Forelimb muscle (tissue), 1 donor: ENCODE results near the gene SMG1. TPM values are rescaled to one million over a fixed set of nuclear protein-coding genes. Genes with fewer than 3 reads are reported as not detected.

Source experiments
- DNase-seq: peaks from one replicate; pipeline ENCODE4 v3.0.0-alpha.2; 2013; ENCODE audit warnings: low read depth
- polyA plus RNA-seq: library from polyadenylated mRNA; unstranded; fragments of 120-200 nt; gene quantifications from one replicate; pipeline ENCODE4 v1.2.1, GENCODE V29; 2013; ENCODE audit not compliant: insufficient read length

Gene SMG1
- polyA plus RNA-seq, 1 donor = 45.0 TPM

DNA sequence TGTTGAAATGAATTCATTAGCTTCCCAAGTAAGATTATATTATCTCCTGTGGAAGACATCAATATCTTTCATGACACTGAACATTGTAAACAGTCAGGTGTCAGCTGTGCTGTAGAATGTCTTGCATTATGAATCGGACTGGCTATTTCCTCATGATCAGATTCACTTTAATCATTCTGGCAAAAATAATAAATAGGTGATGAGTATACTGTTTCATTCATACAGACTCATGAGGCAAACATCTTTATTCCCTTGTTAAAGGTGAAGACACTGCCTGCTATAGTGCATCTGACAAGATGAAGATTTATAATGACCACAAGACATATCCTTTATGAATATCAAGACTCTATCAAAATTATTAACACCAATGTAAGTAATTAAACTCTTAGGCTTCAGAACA lies 73.6 kb downstream of the SMG1 start:
- DNase-seq = no peak

DNA sequence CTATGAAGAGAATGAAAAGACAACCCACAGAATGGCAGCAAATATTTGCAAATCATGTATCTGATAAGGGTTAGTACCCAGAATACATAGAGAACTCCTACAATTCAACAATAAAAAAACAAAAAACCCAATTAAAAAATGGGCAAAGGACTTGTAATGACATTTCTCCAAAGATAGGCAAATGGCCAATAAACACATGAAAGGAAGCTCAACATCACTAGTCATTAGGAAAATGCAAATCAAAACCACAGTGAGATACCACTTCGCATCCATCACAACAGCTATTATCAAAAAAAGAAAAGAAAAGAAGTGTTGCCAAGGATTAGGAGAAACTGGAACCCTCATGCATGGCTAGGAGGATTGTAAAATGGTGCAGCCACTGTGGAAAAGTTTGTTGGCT lies 79.8 kb downstream of the SMG1 start:
- no peak for DNase-seq

DNA sequence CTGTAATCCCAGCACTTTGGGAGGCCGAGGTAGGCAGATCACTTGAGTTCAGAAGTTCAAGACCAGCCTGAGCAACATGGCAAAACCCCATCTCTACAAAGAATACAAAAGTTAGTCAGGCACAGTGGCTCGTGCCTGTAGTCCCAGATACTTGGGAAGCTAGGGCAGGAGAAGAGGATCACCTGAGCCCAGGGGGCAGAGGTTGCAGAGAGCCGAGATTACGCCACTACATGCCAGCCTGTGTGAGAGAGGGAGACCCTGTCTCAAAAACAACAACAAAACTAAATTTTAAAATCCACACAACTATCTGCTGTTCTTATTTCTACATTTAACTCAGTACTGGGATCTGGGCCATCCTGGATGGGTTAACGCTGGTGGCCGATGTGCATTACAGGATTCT lies 83.6 kb downstream of the SMG1 start:
- no peak for DNase-seq

DNA sequence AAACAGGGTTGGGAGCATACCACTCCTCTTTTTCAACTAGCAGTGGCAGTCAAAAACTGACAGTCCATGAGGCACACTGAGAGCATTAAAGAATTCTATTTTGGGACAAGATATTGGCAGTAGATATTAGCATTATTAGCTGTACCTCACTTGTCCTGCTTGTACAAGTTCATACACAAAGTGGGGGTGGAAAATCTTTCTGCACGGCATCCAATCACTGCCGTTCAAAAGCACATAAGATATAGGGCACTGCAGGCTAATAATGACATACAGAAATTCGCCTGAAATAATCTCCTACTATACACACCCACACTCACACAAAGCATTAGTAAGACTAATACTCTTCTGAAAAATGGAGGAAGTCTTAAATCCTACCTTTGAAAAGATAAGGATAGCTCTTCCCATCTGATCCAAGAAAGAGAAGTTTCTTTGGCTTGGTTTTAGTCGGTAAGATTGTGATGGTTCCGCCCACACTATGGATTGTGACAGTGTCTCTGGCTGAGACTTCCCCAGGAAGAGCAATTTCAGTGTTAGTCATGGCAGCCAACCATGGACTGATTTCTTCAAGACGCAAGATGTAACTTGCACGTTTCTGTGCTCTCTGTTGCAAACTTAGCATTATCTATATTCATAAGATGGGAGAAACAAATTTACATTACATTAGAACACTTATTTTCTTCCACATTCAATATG lies 84.2 kb downstream of the SMG1 start:
- DNase-seq = no peak

DNA sequence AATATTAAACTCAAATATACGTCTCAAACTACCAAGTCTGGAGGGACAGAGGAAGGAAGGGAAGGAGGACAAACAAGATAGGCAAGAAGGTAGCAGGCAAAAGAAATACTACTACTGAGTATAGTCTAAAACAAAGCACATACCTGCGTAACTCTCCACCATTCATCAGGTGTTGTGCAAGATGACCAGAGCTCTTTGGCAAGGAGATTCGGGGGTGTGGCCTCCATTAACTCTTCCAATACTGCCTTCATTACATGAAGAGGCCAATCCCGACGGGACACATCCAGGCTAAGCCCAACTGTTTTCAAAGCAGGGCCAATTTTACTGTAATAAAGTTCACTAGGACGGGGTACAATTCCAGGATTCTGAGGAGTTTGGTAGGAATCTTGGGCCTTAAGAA lies 86.7 kb downstream of the SMG1 start:
- no peak for DNase-seq

DNA sequence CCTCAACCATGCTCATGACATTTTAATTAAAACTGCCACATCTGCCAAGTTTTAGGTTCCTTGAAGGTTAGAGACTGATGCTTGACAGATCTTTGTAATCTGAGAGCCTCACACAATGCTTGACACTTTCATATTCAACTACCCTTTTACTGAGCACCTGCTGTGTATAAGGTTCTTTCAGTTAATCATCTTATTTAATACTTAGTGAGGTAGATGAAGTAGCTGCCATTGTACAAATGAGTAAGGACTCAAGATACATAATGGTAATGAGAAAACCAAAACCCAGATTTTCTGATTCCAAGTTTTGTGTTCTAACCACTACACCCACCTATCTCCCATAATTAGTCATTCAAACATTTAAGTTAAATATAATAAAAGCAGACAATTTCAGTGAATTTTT lies 89.5 kb downstream of the SMG1 start:
- DNase-seq = no peak

DNA sequence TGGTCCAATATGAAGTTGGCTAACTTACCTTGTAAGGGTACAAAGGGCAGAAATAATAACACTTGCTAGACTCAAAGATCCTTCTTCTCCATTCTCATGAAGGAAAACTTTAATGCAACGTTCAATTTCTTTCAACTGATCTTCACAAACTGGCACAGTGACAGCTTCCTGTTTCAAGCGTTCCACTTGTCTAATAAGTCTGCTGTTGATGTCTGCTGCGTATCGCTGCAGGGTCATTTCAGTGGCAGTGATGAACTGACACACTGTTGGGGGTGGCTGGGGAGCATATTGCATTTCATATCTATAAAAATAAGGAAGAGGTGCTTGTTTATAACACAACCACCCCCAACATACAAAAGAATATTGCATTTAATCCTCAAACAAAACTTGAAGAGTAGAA lies 91.3 kb downstream of the SMG1 start:
- DNase-seq = no peak

DNA sequence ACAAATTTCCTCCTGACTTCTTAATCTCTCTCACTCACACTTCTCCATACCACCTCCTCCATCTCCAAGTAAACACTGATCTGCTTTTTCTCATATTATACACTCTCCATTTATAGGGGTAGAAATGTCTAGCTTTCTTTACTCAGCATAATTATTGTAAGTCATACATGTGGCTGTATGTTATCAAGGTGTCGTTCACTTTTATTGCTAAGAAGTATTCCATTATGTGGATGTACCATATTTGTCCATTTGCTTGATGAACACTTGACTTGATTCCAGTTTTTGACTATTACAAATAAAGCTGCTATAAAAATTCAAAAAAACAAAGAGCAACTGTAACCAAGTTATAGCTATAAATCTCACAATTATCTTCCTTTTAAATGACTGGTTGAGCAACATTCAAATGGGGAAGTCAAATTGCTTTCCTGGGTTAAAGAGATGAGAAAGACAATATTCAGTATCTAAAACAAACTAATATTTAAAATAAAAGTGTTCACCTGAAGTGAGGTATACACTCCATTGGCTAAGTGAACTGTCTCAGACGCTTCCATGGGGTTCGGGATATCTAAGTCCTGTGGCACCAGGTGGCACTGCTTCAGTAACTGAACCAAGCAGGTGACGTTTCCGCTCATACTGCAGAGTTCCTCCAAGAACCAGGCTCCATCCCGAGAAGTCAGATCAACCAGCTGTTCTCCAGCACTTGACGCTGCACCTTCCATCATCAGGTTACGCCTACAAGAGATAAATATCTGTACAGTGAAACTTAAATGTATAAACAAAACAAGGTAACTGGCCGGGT lies 92.3 kb downstream of the SMG1 start:
- DNase-seq = no peak

DNA sequence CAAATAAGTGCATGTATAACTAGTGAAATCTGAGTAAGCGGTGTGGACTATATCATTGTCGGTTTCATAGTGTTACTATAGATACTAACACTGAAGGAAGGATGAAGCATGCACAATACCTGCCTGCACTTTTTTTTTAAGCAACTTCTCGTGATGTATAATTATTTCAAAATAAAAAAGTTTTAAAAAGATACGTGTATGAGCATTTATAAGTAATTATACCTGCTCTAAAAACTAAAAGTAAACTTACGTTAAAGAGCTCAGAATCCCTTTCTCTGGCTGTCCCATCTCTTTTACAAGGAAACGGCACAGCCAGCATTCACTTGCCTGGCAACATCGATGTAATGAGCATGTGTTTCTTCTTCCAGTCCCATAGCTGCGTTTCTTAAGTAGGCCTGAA lies 93.6 kb downstream of the SMG1 start:
- DNase-seq = no peak

DNA sequence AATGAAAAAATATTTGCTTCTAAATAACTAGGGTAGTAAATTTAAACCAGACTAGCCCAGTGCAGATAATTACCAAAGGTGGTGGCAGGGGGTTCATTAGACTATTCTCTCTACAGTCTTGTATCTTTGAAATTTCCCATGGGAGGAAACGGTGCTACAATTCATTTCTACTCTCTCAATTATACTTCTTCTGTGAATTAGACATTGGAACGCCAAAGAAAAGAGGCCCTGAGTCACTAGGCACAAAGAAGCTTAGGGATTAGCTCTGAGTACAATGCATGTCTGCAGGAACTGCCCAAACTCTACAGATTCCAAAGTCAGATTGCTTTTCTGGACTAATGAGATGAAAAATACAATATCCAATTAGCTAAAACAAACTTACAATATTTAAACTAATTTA lies 94.2 kb downstream of the SMG1 start:
- DNase-seq = no peak

DNA sequence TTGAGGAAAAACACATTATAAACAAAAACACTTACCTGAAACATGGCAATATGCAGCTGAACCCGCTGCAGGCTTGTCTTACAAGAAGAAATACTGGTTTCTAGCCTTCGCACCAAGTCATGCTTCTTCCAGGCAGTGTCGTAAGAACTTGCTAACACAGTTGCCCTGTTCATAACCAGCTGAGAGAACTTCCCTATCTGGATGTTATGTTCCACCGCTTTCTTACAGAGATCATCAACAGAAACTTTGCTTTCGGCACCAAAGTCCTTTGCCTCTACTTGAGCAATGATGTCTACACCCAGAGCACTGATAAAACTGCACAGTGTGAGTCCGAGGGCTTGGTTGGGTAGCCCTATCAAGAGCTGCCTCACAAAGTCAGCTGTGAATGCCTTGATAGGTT lies 97.0 kb downstream of the SMG1 start:
- no peak for DNase-seq

DNA sequence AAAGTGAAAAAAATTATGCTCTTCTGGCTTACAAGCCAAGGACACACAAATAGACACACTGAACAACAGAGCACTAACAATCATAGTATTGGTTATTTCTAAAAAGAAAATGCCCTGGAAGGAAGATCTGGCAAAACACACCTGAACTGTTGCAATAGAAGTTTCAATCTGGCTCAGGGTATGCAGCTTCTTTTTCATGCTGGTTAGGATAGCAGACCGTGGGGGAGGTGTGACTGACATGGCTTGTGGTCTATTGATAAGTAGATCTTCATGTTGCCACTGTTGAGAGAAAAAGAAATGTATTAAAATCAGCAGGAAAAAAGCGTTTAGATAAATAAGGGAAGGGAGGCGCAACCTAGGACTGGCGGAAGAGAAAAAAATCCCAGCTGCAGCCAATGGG lies 98.3 kb downstream of the SMG1 start:
- no peak for DNase-seq

DNA sequence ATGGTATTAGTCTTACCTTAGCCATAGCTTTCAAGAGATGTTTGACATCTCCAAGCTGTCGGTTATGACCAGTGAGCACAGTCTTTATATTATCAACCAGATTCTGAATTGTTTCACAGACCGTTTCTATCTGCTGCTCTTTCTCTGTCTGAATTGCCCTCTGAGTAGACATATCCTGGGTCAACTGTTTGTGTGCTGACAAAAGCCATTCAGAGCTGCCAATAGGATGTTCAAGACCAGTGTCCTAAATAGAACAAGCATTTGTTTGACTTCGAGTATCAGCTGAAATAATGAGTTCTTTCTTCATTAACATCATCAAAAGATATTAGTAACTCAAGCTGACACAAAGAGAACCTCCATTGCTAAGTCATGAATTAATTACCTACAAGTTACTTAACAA lies 109.9 kb downstream of the SMG1 start:
- DNase-seq = no peak

DNA sequence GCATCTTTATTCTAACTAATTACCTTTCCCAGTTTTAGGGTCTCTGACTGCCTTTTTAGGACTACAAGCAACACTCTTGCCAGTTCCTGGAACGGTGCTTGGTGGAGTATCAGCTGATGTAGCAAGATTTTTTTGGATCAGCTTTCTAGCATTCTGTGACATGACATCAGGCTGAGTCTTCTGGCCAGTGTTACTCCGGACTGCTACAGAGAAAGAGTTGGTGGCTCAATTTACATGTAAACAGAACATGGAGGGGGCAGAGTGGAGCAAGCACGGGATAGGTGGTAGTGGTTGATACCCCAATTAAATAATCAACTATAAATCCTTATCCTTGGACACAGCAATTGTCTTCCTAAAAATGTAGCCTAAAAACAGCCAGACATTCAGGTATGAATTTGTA lies 114.3 kb downstream of the SMG1 start:
- DNase-seq = no peak

DNA sequence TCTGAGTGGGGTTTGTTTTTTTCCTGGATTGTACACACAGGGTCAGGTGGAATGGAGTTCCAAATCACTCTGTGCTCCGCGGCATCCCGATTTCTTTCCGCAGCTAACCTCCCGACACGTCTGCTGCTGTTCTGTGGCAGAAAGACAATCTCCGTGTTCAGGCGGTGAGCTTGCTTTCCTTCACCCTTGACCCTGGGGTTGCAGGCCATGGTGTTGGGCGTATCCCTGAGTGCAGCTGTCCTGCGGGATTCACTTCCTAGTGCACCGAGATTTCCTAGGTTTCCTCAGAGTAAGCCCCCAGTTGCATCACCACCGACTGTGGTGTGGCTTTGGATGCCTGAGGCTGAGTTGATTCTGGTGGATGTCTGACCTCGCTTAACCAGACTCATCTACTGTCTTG lies 117.0 kb downstream of the SMG1 start:
- DNase-seq = no peak

DNA sequence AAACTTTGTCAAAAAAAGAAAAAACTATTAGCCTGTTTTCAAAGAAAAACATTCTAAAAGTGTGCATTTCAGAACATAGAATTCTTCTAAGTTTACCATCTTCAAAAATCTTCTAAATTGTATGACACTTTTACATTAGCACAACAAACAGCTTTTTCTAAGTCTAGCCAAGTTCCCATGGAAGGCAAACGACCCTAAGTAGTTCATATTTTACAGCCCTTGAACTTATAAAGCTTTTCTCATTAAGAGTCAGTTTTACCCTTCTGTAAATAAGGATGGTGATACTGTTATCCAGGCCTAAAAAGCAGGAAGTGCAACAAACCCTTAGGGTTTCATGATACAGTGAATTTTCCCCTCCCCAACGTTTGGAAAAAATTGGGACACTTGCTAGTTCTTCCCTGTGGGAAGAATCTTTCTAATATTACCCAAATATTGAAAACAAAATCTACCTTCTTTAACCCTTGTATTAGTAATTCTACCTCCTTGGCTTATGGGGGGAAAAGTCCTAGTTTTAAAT lies 120.9 kb downstream of the SMG1 start:
- no peak for DNase-seq

DNA sequence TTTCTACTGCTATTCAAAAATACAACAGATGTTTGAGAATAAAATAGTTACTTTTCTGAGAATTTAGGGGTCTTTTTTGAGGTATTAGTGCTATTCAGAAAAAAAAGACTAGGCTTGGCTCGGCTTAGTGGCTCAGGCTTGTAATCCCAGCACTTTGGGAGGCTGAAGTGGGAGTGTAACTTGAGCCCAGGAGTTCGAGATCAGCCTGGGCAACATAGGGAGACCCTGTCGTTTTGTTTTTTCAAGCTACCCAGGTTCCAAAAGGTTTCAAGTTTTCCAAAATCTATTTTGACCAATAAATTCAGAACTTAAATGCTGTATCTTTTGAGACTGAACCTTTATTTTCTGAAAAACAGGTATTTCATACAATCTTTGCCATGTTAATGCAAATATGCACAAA lies 121.7 kb downstream of the SMG1 start:
- DNase-seq = no peak

DNA sequence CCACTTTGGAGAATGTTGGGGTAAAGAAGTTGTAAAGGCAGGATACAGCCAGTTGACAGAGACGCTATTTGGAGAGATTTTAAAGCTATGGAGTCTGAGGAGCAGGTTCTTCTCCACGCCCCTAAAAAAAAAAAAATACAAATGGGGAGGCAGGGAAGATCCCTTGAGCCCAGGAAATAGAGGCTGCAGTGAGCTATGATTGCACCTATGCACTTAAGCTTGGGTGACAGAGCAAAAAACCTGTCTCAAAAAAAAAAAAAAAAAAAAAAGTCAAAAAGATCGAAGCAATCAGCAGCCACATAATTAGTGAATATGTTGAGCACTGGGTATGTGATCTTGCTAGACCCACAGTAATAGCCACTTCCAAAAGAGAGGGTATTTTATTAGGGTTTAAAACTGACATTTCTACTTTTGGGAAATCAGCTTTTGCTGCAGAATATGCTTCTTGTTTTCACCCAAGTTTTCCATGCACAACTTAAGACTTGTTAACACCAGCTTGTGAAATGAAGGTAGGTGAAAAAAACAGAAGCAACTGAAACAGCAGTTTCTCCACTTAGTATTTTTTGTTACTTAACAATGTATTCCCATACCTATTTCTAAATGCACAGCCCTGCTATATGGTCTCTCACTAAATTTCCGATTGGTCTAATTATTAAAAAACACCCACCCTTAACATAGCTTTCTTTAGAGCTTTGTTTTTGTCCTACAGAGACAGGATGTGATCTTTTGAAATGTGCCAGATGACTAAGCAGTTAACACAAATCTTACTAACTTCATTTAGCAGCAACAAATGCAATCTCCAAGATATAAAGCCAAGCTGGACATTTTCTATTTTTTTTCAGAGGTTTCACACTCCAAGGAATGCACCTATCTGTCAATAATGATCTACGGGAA lies 122.4 kb downstream of the SMG1 start:
- DNase-seq = no peak

DNA sequence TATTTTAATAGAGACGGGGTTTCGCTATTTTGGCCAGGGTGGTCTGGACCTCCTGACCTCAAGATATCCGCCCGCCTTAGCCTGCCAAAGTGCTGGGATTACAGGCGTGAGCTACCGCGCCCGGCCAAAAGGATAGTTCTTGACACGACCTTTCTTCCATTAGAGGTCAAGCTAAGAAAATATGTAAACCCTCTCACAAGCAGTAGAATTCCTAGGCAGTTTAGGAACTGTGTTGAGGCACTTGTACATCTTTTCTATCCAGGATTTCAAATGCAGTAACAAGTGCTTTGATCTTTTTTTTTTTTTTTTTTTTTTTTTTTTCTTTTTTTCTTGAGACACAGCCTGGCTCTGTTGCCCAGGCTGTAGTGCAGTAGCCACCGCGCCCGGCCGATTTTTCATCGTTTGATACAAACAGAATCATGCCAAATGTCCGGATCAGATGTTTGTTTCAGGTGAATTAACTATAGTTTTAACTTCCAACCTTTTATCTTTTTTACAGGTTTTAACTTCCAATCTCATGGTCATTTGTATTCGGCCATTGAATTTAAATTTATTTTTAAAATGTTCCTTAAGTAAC lies 123.4 kb downstream of the SMG1 start:
- DNase-seq = no peak

DNA sequence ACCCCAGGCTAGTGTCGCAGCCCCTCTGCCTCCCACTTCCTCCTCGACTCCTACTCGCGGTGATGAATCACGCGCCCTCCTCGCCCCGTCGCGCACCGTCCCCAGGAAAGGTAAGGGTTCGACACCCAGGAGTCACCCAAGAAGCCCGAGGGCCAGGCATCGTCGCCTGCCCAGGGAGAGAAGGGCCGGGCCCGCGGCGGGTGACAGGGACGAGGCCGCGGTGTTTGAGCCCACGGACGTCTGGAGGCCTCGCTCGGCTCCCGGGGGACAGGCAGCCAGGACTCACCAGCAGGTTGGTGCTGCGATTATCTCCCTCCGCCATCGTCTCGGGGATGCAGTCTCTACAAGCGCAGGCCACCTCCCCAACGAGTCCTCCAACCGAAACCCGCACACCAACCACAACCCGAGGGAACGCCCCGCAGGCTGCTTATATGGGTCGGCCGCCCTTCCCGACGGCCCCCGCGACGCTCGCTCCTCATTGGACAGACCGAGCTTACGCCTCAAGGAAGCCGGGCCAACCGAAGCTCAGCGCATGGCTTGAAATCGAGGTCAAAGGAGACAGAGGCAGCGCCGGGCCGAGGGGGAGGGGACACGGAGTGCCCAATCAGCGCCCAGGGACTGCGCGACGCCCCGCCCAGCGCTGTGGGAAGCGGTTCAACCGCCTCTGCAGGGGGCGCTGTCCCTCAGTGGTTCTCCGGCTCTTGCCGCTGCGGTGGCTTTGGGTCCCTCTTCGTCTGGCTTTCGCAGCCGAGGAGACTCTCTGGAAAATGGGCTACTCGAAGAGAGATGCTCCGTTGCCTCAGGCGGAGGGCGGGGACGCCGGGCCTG lies 124.8 kb downstream of the SMG1 start, which contains the start of gene ARL6IP1:
Gene ARL6IP1 (minus strand): TSS at position 405 of the 828 bp plus-strand sequence. CDS start 83 bp downstream, at position 322.
- peak; percentile 98 for DNase-seq

DNA sequence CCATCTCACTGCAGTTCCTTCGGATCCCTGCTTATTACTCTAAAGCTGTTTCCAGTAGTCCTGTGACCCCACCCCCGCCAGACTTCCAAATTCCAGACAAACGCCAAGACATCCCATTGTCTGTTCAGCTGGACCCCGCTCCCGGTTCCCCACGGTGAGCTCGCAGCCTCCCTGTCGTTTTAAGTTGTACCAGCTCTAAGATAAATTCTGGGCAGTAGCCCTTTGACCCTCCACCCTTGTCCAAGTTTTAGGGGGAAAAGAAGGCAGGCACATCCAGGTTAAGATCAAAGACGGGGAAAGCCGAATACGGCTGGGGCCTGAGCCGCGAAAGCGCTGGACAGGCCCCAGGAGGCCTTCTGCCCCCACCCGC lies 125.4 kb downstream of the SMG1 start:
- no peak for DNase-seq
